K562 (cell line): ENCODE measurements around the gene SLC7A8. TPM values are rescaled to one million over a fixed set of nuclear protein-coding genes. Genes with fewer than 3 reads are reported as not detected.

Experiments used
- ATAC-seq: fragments of 200-7000 bp; cut with Tn5 transposase; 3 replicates; pipeline ENCODE4 v1.9.1; 2020; ENCODE audit warnings: moderate library complexity
- BruUV-seq: library from RNA; stranded (reverse); fragments of 400-500 nt; replicated peaks from 2 replicates; lab custom pipeline; 2021; lab: Mats Ljungman, UMichigan
- CTCF ChIA-PET: fragments of 300-600 bp; formaldehyde crosslinking; extraction: SDS; loops from one replicate; lab custom pipeline; 2021; ENCODE audit warnings: low intra/inter-chr PET ratio; lab: Yijun Ruan, JAX
- POLR2A ChIA-PET: fragments of 300-600, 350-650 bp; sonication (Branson Sonifier 250); formaldehyde crosslinking; extraction: SDS; loops from one replicate; lab custom pipeline; 2021; ENCODE audit warnings: antibody characterized with exemption, inconsistent platforms; lab: Yijun Ruan, JAX
- DNase-seq, 4 experiments: peaks; one replicate each; pipeline versions ENCODE4 v3.0.0 to v3.0.0-alpha.2; 2011 to 2018; ENCODE audit warnings: low spot score in 3 of 4, mixed read lengths in 3 of 4; ENCODE audit errors: extremely low read depth in 1 of 4
- FAIRE-seq: peaks from 2 replicates; lab custom pipeline; 2011; peaks lifted over from hg19 to GRCh38; lab: Jason Lieb, UNC
- H2AFZ ChIP-seq: 2 replicates; pipeline ENCODE4 v1.6.0; 2011; ENCODE audit warnings: low read depth, low read length, control low read depth, inconsistent platforms
- H3K27ac ChIP-seq: fragments of 200-600 bp; 3 replicates; pipeline ENCODE4 v1.8.0; 2011; ENCODE audit warnings: low read depth, mild to moderate bottlenecking, control low read depth, inconsistent platforms, low read length, moderate library complexity, mixed read lengths; ENCODE audit errors: extremely low read depth
- H3K27me3 ChIP-seq, 2 experiments: fragments of 300-600 bp in 1 of 2; 2 replicates in 1 of 2; 3 replicates in 1 of 2; pipeline versions ENCODE4 v1.6.0 to v1.8.0; 2011; ENCODE audit warnings: inconsistent platforms in 2 of 2, low read length in 2 of 2, mild to moderate bottlenecking in 1 of 2, mixed read lengths in 1 of 2, moderate library complexity in 1 of 2; ENCODE audit not compliant: control insufficient read depth in 2 of 2, insufficient read depth in 2 of 2
- H3K36me3 ChIP-seq: fragments of 300-600 bp; 3 replicates; pipeline ENCODE4 v1.8.0; 2011; ENCODE audit warnings: mild to moderate bottlenecking, low read length, inconsistent platforms; ENCODE audit not compliant: control insufficient read depth, insufficient read depth
- H3K4me1 ChIP-seq, 2 experiments: fragments of 200-600 bp in 1 of 2; replicated peaks in 1 of 2; 2 replicates in 1 of 2; 3 replicates in 1 of 2; pipeline versions ENCODE4 v1.5.1 to v1.8.0; 2011; ENCODE audit warnings: inconsistent platforms in 2 of 2, low read length in 2 of 2, mild to moderate bottlenecking in 1 of 2, mixed read lengths in 1 of 2, moderate library complexity in 1 of 2; ENCODE audit not compliant: control insufficient read depth in 2 of 2, insufficient read depth in 2 of 2
- H3K4me2 ChIP-seq: 2 replicates; pipeline ENCODE4 v1.6.1; 2011; ENCODE audit warnings: low read length, control low read depth, inconsistent platforms, mixed read lengths; ENCODE audit not compliant: insufficient read depth
- H3K4me3 ChIP-seq: fragments of 200-600 bp; sonication (generic), shearing (Covaris generic); 2 replicates; pipeline ENCODE4 v1.5.1; 2016; ENCODE audit warnings: control low read depth, inconsistent platforms
- H3K79me2 ChIP-seq: fragments of 200-600 bp; 3 replicates; pipeline ENCODE4 v1.8.0; 2011; ENCODE audit warnings: low read length, inconsistent platforms; ENCODE audit not compliant: control insufficient read depth, insufficient read depth
- H3K9ac ChIP-seq, 2 experiments: 2 replicates each; pipeline versions ENCODE4 v1.6.0 to v1.6.1; 2011; ENCODE audit warnings: low read depth in 2 of 2, low read length in 2 of 2, control low read depth in 1 of 2, inconsistent platforms in 1 of 2, mild to moderate bottlenecking in 1 of 2, mixed read lengths in 1 of 2; ENCODE audit not compliant: insufficient read depth in 1 of 2
- H3K9me1 ChIP-seq: one replicate; pipeline ENCODE4 v1.6.0; 2011; ENCODE audit warnings: inconsistent platforms, mild to moderate bottlenecking, low read length, moderate library complexity; ENCODE audit not compliant: control insufficient read depth, insufficient read depth
- H3K9me3 ChIP-seq: replicated peaks from 2 replicates; pipeline ENCODE4 v1.5.1; 2011; ENCODE audit warnings: low read depth, low read length, inconsistent platforms; ENCODE audit not compliant: control insufficient read depth, insufficient read depth
- H4K20me1 ChIP-seq: replicated peaks from 2 replicates; pipeline ENCODE4 v1.6.1; 2011; ENCODE audit warnings: low read length, inconsistent platforms, mixed read lengths; ENCODE audit not compliant: control insufficient read depth, insufficient read depth
- ADNP ChIP-seq: fragments of 200-800 bp; sonication (Bioruptor generic); IDR thresholded peaks from 2 replicates; pipeline ENCODE4 v1.6.1; 2016; ENCODE audit warnings: missing genetic modification characterization, missing compliant biosample characterization
- DEAF1 ChIP-seq: fragments of 450-650 bp; formaldehyde crosslinking; IDR thresholded peaks from 2 replicates; pipeline ENCODE4 v1.4.0; 2020; ENCODE audit warnings: mild to moderate bottlenecking, moderate library complexity
- FOXO4 ChIP-seq: fragments of 450-650 bp; formaldehyde crosslinking; IDR thresholded peaks from 2 replicates; pipeline ENCODE4 v1.4.0; 2020; ENCODE audit warnings: mild to moderate bottlenecking, moderate library complexity
- HMBOX1 ChIP-seq: sonication (generic); IDR thresholded peaks from 2 replicates; pipeline ENCODE4 v1.6.1; 2016
- MAX ChIP-seq: sonication (generic); formaldehyde crosslinking; IDR thresholded peaks from 2 replicates; pipeline ENCODE4 v1.9.0; 2022; ENCODE audit warnings: mild to moderate bottlenecking, missing genetic modification reagents
- NCOR1 ChIP-seq: fragments of 450-650 bp; IDR thresholded peaks from 2 replicates; pipeline ENCODE4 v1.6.1; 2016; ENCODE audit warnings: mild to moderate bottlenecking, moderate library complexity
- RB1 ChIP-seq: fragments of 450-650 bp; IDR thresholded peaks from 2 replicates; pipeline ENCODE4 v1.6.1; 2017; ENCODE audit warnings: low read depth, mild to moderate bottlenecking
- TEAD1 ChIP-seq, 2 experiments: fragments of 450-650 bp in 1 of 2; sonication (generic) in 1 of 2; formaldehyde crosslinking; IDR thresholded peaks; 2 replicates each; pipeline versions ENCODE4 v1.4.0 to v1.8.0; 2020 to 2022; ENCODE audit warnings: mild to moderate bottlenecking in 2 of 2, missing genetic modification reagents in 1 of 2
- ZNF165 ChIP-seq: fragments of 250-450 bp; sonication (Bioruptor Pico); IDR thresholded peaks from 2 replicates; pipeline ENCODE4 v1.4.0; 2020; ENCODE audit warnings: borderline replicate concordance
- WGBS: fragments of 100-300 bp; shearing (Covaris generic); methylation state at CpG from one replicate; pipeline ENCODE4 v1.1.6; 2016; ENCODE audit warnings: low coverage, mixed read lengths; ENCODE audit not compliant: insufficient coverage; ENCODE audit errors: missing lambda C conversion rate; 5-methylcytosine and 5-hydroxymethylcytosine counted together
- in situ Hi-C: fragments of 300-500 bp; cut with MboI; formaldehyde crosslinking; loops from 4 replicates; pipeline ENCODE4 v1.15.0; 2018; ENCODE audit warnings: inconsistent platforms, mixed read lengths
- intact Hi-C: fragments of 100-400 bp; cut with micrococcal nuclease; formaldehyde crosslinking; loops from 2 replicates; pipeline ENCODE4 v1.14.2; 2022
- polyA plus RNA-seq, 8 experiments: library from polyadenylated mRNA; depleted of rRNA in 4 of 8; stranded (reverse) in 5 of 8; unstranded in 3 of 8; fragments of >200 nt; fragmentation: Nextera tagmentation in 2 of 8; fragmentation: Illumina TruSeq in 1 of 8; extraction: Ambion mirVana in 2 of 8; extraction: Trizol in 1 of 8; gene quantifications; 2 replicates each; pipeline versions ENCODE4 v1.2.1 to v1.2.3, GENCODE V29; 2011 to 2014; ENCODE audit warnings: inconsistent platforms in 1 of 8, missing spikeins in 1 of 8
- total RNA-seq, 7 experiments: library from RNA; depleted of rRNA in 6 of 7; stranded (reverse); fragments of >200 nt in 6 of 7; fragmentation: Illumina TruSeq in 2 of 7; extraction: Trizol in 2 of 7; gene quantifications; 2 replicates each; pipeline versions ENCODE4 v1.2.1 to v1.2.3, GENCODE V29; 2011 to 2021; ENCODE audit warnings: low replicate concordance in 1 of 7

Gene SLC7A8
- total and polyA plus RNA-seq, 9 of the 15 experiments (the other 6 are each of a cell fraction or from before 2014, with no cell fraction given), result 2.0 to 33.0 (median 6.0) TPM

GRCh38 chr14:23187925-23188324 lies 4.5 kb upstream of the SLC7A8 start:
- no peak overlapping the region for H3K4me2 ChIP-seq
- H3K27ac ChIP-seq, result no peak overlapping the region
- H3K9ac ChIP-seq, result no peak overlapping the region
- POLR2A ChIA-PET, result interaction anchor here (0.5 to 2.8 kb wide), 4 partner anchors 58 to 84 kb away, joined by 3 to 8 read pairs (median 3); no protein-coding TSS in a partner anchor
- no peaks in the 10 kb centered on the region for H3K27me3 ChIP-seq
- H2AFZ ChIP-seq, result peak overlapping the region; percentile 64; the same call in 1 of the 2 replicates
- H3K4me1 ChIP-seq, result peaks cover 11 to 12% of the 10 kb centered on the region in 2 experiments; a peak in 4 of 5 replicates
- no peaks in the 10 kb centered on the region for H3K79me2 ChIP-seq
- DNase-seq (no peak), FAIRE-seq (no peak), ATAC-seq (no peak)
- no peaks in the 10 kb centered on the region for H3K9me1 ChIP-seq
- no TSS peak for BruUV-seq
- 35% methylated on average over 2 of the region's 2 CpGs for WGBS
- H4K20me1 ChIP-seq, result no peaks in the 10 kb centered on the region
- in situ Hi-C loops (loop anchor here (5.0 kb wide), 1 partner anchor 66 kb away; no protein-coding TSS in a partner anchor), intact Hi-C loops (loop anchor here (1.0 to 5.0 kb wide), 3 partner anchors 68 to 119 kb away; partner anchors contain the start of gene PPP1R3E)
- CTCF ChIA-PET, result interaction anchor here (1.1 to 7.8 kb wide), 3 partner anchors 66 to 174 kb away, joined by 3 to 310 read pairs (median 10); partner anchors contain the start of gene CEBPE
- H3K36me3 ChIP-seq, result no peaks in the 10 kb centered on the region
- no peak overlapping the region for H3K4me3 ChIP-seq
- H3K9me3 ChIP-seq, result no peaks in the 10 kb centered on the region
- TF ChIP-seq DEAF1, result no peak
- TF ChIP-seq ADNP (tag), result no peak
- TF ChIP-seq FOXO4 (CRISPR knock-in tag), result no peak
- TF ChIP-seq TEAD1 (CRISPR knock-in tag; IDR thresholded peaks at IDR 0.05), result no peak
- TF ChIP-seq NCOR1, result no peak
- no peak for TF ChIP-seq RB1
- TF ChIP-seq MAX (CRISPR knock-in tag), result no peak
- no peak for TF ChIP-seq HMBOX1
- TF ChIP-seq ZNF165 (CRISPR knock-in tag), result no peak
